Activated CD4-positive, alpha-beta T cell treated with anti-CD3 and anti-CD28 coated beads, Interleukin-2, amount 10 ng/mL, durations not matched to agents 7 days and 5 days (primary cell): ENCODE measurements around the gene CD80. TPM values are rescaled to one million over a fixed set of nuclear protein-coding genes. Genes with fewer than 3 reads are reported as not detected.
A peak's percentile ranks its signal among the peaks of the same experiment; 100 is the strongest.

Source experiments
- CTCF ChIA-PET: fragments of 350-600 bp; sonication (Branson Sonifier 250); formaldehyde crosslinking; loops from one replicate; lab custom pipeline; 2021; ENCODE audit warnings: antibody characterized with exemption; lab: Charles Lee
- POLR2A ChIA-PET: fragments of 350-600 bp; sonication (Branson Sonifier 250); formaldehyde crosslinking; loops from one replicate; lab custom pipeline; 2021; ENCODE audit warnings: antibody characterized with exemption; lab: Charles Lee
- DNase-seq: peaks from one replicate; pipeline ENCODE4 v3.0.0-alpha.2; 2020
- H3K27ac Mint-ChIP-seq: one replicate; pipeline ENCODE4 v1.8.0; 2021; ENCODE audit warnings: mild to moderate bottlenecking, moderate library complexity, mixed read lengths
- H3K27me3 Mint-ChIP-seq: one replicate; pipeline ENCODE4 v1.8.0; 2021; ENCODE audit warnings: mixed read lengths
- H3K36me3 Mint-ChIP-seq: one replicate; pipeline ENCODE4 v1.8.0; 2021; ENCODE audit warnings: low read depth, mixed read lengths
- H3K4me1 Mint-ChIP-seq: one replicate; pipeline ENCODE4 v1.8.0; 2021; ENCODE audit warnings: mixed read lengths
- H3K4me3 Mint-ChIP-seq: one replicate; pipeline ENCODE4 v1.8.0; 2021; ENCODE audit warnings: mild to moderate bottlenecking, moderate library complexity, mixed read lengths
- H3K9me3 Mint-ChIP-seq: one replicate; pipeline ENCODE4 v1.8.0; 2021; ENCODE audit warnings: mixed read lengths
- total RNA-seq, 2 experiments: library from RNA; stranded (reverse); gene quantifications; one replicate each; pipeline ENCODE4 v1.2.3, GENCODE V29; 2021

The CD80 gene
- total RNA-seq, 2 experiments from 2014 or later = 7.2 to 7.4 TPM

GRCh38 chr3:119531151-119531550, 28.3 kb downstream of the CD80 start:
- peaks cover 11% of the 10 kb centered on the region for H3K36me3 Mint-ChIP-seq
- H3K4me3 Mint-ChIP-seq = no peak overlapping the region
- H3K9me3 Mint-ChIP-seq = no peaks in the 10 kb centered on the region
- POLR2A ChIA-PET = no interaction called here
- H3K27me3 Mint-ChIP-seq = no peaks in the 10 kb centered on the region
- H3K4me1 Mint-ChIP-seq = no peaks in the 10 kb centered on the region
- no peak overlapping the region for H3K27ac Mint-ChIP-seq
- CTCF ChIA-PET = no interaction called here
- no peak for DNase-seq

- ChIA-PET CTCF (interaction anchor here (0.5 to 1.1 kb wide), 4 partner anchors 9 to 601 kb away, joined by 3 to 5 read pairs (median 4); no protein-coding TSS in a partner anchor), POLR2A (interaction anchor here (0.6 kb wide), 1 partner anchor 57 kb away, joined by 3 read pairs; no protein-coding TSS in a partner anchor)
- no peak for DNase-seq
- H3K9me3 Mint-ChIP-seq = no peaks in the 10 kb centered on the region
- H3K36me3 Mint-ChIP-seq = peaks cover 16% of the 10 kb centered on the region
- H3K4me3 Mint-ChIP-seq = no peak overlapping the region
- H3K4me1 Mint-ChIP-seq = no peaks in the 10 kb centered on the region
- no peak overlapping the region for H3K27ac Mint-ChIP-seq
- no peaks in the 10 kb centered on the region for H3K27me3 Mint-ChIP-seq
Observed at GRCh38 chr3:119530456-119530855, 29.0 kb downstream of the CD80 start.

DNA sequence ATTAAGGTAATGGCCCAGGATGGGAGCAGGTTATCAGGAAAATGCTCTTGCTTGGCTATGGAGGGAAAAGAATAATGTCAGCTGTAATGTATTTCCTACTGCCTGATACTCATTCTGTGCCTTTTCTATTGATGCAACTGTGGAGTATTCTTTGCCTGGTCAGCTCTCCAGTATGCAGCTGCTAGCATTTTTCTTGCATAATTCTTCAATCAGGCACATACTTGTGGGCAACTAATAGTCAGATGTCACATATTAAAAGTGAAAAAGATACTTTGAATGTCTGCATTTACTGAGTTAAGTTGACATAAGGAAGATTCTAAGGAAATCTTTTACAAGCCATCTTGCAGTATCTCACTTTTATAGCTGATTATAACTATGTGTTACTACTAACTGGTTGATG, 29.5 kb downstream of the CD80 start:
- peaks cover 19% of the 10 kb centered on the region for H3K36me3 Mint-ChIP-seq
- H3K4me1 Mint-ChIP-seq = no peaks in the 10 kb centered on the region
- POLR2A ChIA-PET = interaction anchor here (0.6 kb wide), 1 partner anchor 57 kb away, joined by 3 read pairs; no protein-coding TSS in a partner anchor
- H3K27me3 Mint-ChIP-seq = no peaks in the 10 kb centered on the region
- no peaks in the 10 kb centered on the region for H3K9me3 Mint-ChIP-seq
- no peak overlapping the region for H3K4me3 Mint-ChIP-seq
- no peak overlapping the region for H3K27ac Mint-ChIP-seq
- CTCF ChIA-PET = interaction anchor here (0.6 to 1.1 kb wide), 3 partner anchors 9 to 75 kb away, joined by 3 to 4 read pairs (median 4); no protein-coding TSS in a partner anchor
- DNase-seq = no peak

GRCh38 chr3:119527714-119528113, 31.7 kb downstream of the CD80 start:
- H3K36me3 Mint-ChIP-seq = peaks cover 33% of the 10 kb centered on the region
- ChIA-PET CTCF (interaction anchor here (1.1 kb wide), 1 partner anchor 16 kb away, joined by 3 read pairs; no protein-coding TSS in a partner anchor), POLR2A (no interaction called here)
- no peak overlapping the region for H3K27ac Mint-ChIP-seq
- DNase-seq = no peak
- H3K4me1 Mint-ChIP-seq = peaks cover 4% of the 10 kb centered on the region
- H3K9me3 Mint-ChIP-seq = no peaks in the 10 kb centered on the region
- H3K4me3 Mint-ChIP-seq = no peak overlapping the region
- no peaks in the 10 kb centered on the region for H3K27me3 Mint-ChIP-seq

GRCh38 chr3:119524931-119525662, 34.3 kb downstream of the CD80 start:
- POLR2A ChIA-PET = no interaction called here
- Mint-ChIP-seq H3K27me3 (no peaks in the 10 kb centered on the region), H3K4me1 (peaks cover 4% of the 10 kb centered on the region), H3K4me3 (no peak overlapping the region), H3K27ac (no peak overlapping the region), H3K9me3 (peaks cover 4% of the 10 kb centered on the region), H3K36me3 (peaks cover 54% of the 10 kb centered on the region)
- CTCF ChIA-PET = interaction anchor here (1.2 kb wide), 1 partner anchor 26 kb away, joined by 3 read pairs; no protein-coding TSS in a partner anchor
- DNase-seq = no peak

DNA sequence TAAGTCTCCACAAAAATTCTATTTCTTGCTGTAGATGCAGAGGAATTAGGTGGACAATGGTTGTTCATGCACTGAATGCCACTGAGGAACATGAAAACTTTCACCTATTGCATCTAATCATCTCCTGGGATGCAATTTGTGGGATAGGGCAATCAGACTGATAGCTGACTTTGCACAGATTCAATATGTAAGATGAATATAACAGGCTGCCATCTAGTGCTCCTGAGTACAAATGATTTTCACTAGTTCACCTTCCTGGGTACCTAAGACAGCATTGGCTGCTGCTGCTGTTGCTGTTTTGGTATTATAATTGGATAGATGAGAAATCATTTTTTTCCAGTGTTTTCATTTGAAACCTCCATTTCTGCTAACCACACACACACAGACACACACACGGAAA, 41.4 kb downstream of the CD80 start:
- POLR2A ChIA-PET = no interaction called here
- peaks cover under 1% of the 10 kb centered on the region for H3K4me1 Mint-ChIP-seq
- no peaks in the 10 kb centered on the region for H3K27me3 Mint-ChIP-seq
- H3K27ac Mint-ChIP-seq = no peak overlapping the region
- H3K9me3 Mint-ChIP-seq = peaks cover 4% of the 10 kb centered on the region
- CTCF ChIA-PET = no interaction called here
- DNase-seq = no peak
- H3K36me3 Mint-ChIP-seq = peaks cover 79% of the 10 kb centered on the region
- H3K4me3 Mint-ChIP-seq = no peak overlapping the region

- ChIA-PET CTCF (no interaction called here), POLR2A (no interaction called here)
- Mint-ChIP-seq H3K9me3 (peaks cover 4% of the 10 kb centered on the region), H3K4me1 (no peaks in the 10 kb centered on the region), H3K27ac (no peak overlapping the region), H3K4me3 (no peak overlapping the region), H3K27me3 (no peaks in the 10 kb centered on the region), H3K36me3 (peaks cover 76% of the 10 kb centered on the region)
- no peak for DNase-seq
Observed at GRCh38 chr3:119517112-119517511, 42.3 kb downstream of the CD80 start.

- H3K27ac Mint-ChIP-seq = no peak overlapping the region
- no peaks in the 10 kb centered on the region for H3K4me1 Mint-ChIP-seq
- H3K4me3 Mint-ChIP-seq = no peak overlapping the region
- ChIA-PET CTCF (no interaction called here), POLR2A (no interaction called here)
- H3K9me3 Mint-ChIP-seq = no peaks in the 10 kb centered on the region
- H3K27me3 Mint-ChIP-seq = no peaks in the 10 kb centered on the region
- no peak for DNase-seq
- peaks cover 58% of the 10 kb centered on the region for H3K36me3 Mint-ChIP-seq
Observed at GRCh38 chr3:119514637-119515036, 44.8 kb downstream of the CD80 start.

DNA sequence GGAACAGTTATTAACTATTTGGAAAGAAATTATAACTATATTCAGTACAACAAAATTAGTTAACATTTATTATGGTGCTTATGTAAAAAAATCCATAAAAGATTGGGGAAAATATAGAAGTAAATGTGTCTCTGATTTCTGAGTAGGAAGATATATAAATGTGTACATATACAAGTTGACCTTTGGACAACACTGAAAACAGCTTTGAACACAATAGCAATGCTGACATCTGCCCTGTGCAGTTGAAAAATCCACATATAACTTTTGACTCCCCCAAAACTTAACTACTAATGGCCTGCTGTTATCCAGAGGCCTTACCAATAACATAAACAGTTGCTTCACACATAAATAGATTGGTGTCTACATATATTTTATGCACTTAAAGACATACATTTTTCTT, 48.7 kb downstream of the CD80 start:
- peaks cover 35% of the 10 kb centered on the region for H3K4me1 Mint-ChIP-seq
- H3K4me3 Mint-ChIP-seq = no peak overlapping the region
- H3K9me3 Mint-ChIP-seq = no peaks in the 10 kb centered on the region
- no peak overlapping the region for H3K27ac Mint-ChIP-seq
- CTCF ChIA-PET = no interaction called here
- DNase-seq = no peak
- no peaks in the 10 kb centered on the region for H3K27me3 Mint-ChIP-seq
- POLR2A ChIA-PET = no interaction called here
- H3K36me3 Mint-ChIP-seq = peaks cover 58% of the 10 kb centered on the region

- DNase-seq = peak; percentile 49
- CTCF ChIA-PET = interaction anchor here (0.6 kb wide), 1 partner anchor 40 kb away, joined by 4 read pairs; no protein-coding TSS in a partner anchor
- H3K27ac Mint-ChIP-seq = peak overlapping the region; percentile 79
- peaks cover 57% of the 10 kb centered on the region for H3K36me3 Mint-ChIP-seq
- no peak overlapping the region for H3K4me3 Mint-ChIP-seq
- no peaks in the 10 kb centered on the region for H3K9me3 Mint-ChIP-seq
- peaks cover 42% of the 10 kb centered on the region for H3K4me1 Mint-ChIP-seq
- POLR2A ChIA-PET = no interaction called here
- no peaks in the 10 kb centered on the region for H3K27me3 Mint-ChIP-seq
Observed at GRCh38 chr3:119508172-119508845, 51.1 kb downstream of the CD80 start.

GRCh38 chr3:119507404-119507803, 52.0 kb downstream of the CD80 start:
- Mint-ChIP-seq H3K9me3 (no peaks in the 10 kb centered on the region), H3K27ac (peak overlapping the region; percentile 84), H3K36me3 (peaks cover 52% of the 10 kb centered on the region), H3K27me3 (no peaks in the 10 kb centered on the region), H3K4me3 (peak overlapping the region; percentile 72), H3K4me1 (peaks cover 42% of the 10 kb centered on the region)
- no peak for DNase-seq
- POLR2A ChIA-PET = no interaction called here
- CTCF ChIA-PET = no interaction called here

DNA sequence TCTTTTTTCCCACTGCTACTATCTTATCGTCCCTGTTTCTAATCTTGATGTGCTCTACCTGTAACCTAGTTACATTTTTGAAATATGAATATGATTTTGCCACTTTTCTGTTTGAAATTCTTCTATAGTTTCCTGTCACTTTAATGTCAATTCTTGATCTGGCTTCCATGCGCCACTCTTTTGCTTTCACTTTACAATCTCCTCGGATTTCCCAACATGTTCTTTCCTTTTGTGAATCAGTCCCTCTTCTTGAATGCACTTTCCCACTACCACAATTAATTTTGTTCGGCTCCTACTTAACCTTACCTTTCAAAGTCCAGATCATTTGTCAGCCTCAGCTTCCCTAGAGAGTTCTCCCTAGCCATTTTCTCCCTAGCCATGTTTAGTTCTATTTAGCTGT, 52.8 kb downstream of the CD80 start:
- peaks cover 52% of the 10 kb centered on the region for H3K36me3 Mint-ChIP-seq
- DNase-seq = no peak
- H3K27me3 Mint-ChIP-seq = no peaks in the 10 kb centered on the region
- H3K4me3 Mint-ChIP-seq = peak overlapping the region; percentile 72
- peaks cover 43% of the 10 kb centered on the region for H3K4me1 Mint-ChIP-seq
- CTCF ChIA-PET = no interaction called here
- no peaks in the 10 kb centered on the region for H3K9me3 Mint-ChIP-seq
- H3K27ac Mint-ChIP-seq = peak overlapping the region; percentile 84
- POLR2A ChIA-PET = no interaction called here

- CTCF ChIA-PET = interaction anchor here (0.8 to 3.7 kb wide), 4 partner anchors 12 to 69 kb away, joined by 3 to 11 read pairs (median 4); partner anchors contain the start of gene TMEM39A
- Mint-ChIP-seq H3K4me3 (peak overlapping the region; percentile 0), H3K36me3 (peaks cover 28% of the 10 kb centered on the region), H3K27me3 (no peaks in the 10 kb centered on the region), H3K4me1 (peaks cover 45% of the 10 kb centered on the region), H3K9me3 (no peaks in the 10 kb centered on the region), H3K27ac (no peak overlapping the region)
- DNase-seq = no peak
- POLR2A ChIA-PET = interaction anchor here (0.6 kb wide), 1 partner anchor 21 kb away, joined by 3 read pairs; no protein-coding TSS in a partner anchor
Observed at GRCh38 chr3:119500901-119501300, 58.5 kb downstream of the CD80 start.
